DOHH2 (cell line): ENCODE measurements around the gene LAMA3.

Experiments
- H3F3A ChIP-seq: fragments of 200-600 bp; sonication (generic), shearing (Covaris generic); 2 replicates; pipeline ENCODE4 v1.6.0; 2016; ENCODE audit warnings: antibody characterized with exemption, mild to moderate bottlenecking; ENCODE audit not compliant: control insufficient read depth, insufficient read depth
- H3K27ac ChIP-seq: fragments of 200-600 bp; sonication (generic); 2 replicates; pipeline ENCODE4 v1.5.1; 2014; ENCODE audit warnings: low read depth, mild to moderate bottlenecking, low read length, moderate library complexity
- H3K27me3 ChIP-seq: fragments of 200-600 bp; sonication (generic); 2 replicates; pipeline ENCODE4 v1.6.1; 2014; ENCODE audit warnings: mild to moderate bottlenecking, low read length, mixed read lengths; ENCODE audit not compliant: control insufficient read depth
- H3K36me3 ChIP-seq: fragments of 200-600 bp; sonication (generic); 2 replicates; pipeline ENCODE4 v1.6.1; 2014; ENCODE audit warnings: mild to moderate bottlenecking, low read length, moderate library complexity, mixed read lengths; ENCODE audit not compliant: control insufficient read depth
- H3K4me1 ChIP-seq: fragments of 200-600 bp; sonication (generic); 2 replicates; pipeline ENCODE4 v1.6.1; 2014; ENCODE audit warnings: mild to moderate bottlenecking, low read length, mixed read lengths; ENCODE audit not compliant: control insufficient read depth
- H3K4me2 ChIP-seq: fragments of 200-600 bp; sonication (generic); 2 replicates; pipeline ENCODE4 v1.6.0; 2014; ENCODE audit warnings: mild to moderate bottlenecking, low read length, moderate library complexity
- H3K4me3 ChIP-seq: fragments of 200-600 bp; sonication (generic); 2 replicates; pipeline ENCODE4 v1.5.1; 2014; ENCODE audit warnings: mild to moderate bottlenecking, low read length, mixed read lengths
- H3K79me2 ChIP-seq: fragments of 200-600 bp; sonication (generic); 2 replicates; pipeline ENCODE4 v1.6.1; 2014; ENCODE audit warnings: mild to moderate bottlenecking, low read length, mixed read lengths; ENCODE audit not compliant: control insufficient read depth
- H3K9me2 ChIP-seq: fragments of 200-600 bp; sonication (generic); replicated peaks from 2 replicates; pipeline ENCODE4 v1.6.1; 2014; ENCODE audit warnings: mild to moderate bottlenecking, low read length, mixed read lengths; ENCODE audit not compliant: control insufficient read depth
- H3K9me3 ChIP-seq: fragments of 200-600 bp; sonication (generic); 2 replicates; pipeline ENCODE4 v1.6.1; 2014; ENCODE audit warnings: antibody characterized with exemption, low read length, mixed read lengths; ENCODE audit not compliant: control insufficient read depth, insufficient read depth
- H4K20me1 ChIP-seq: fragments of 200-600 bp; sonication (generic); 2 replicates; pipeline ENCODE4 v1.6.0; 2014; ENCODE audit warnings: low read depth, mild to moderate bottlenecking, antibody characterized with exemption, low read length, moderate library complexity; ENCODE audit not compliant: control insufficient read depth, insufficient read depth
- CTCF ChIP-seq: fragments of 200-600 bp; sonication (generic); IDR thresholded peaks from one replicate; pipeline ENCODE4 v1.5.1; 2014; ENCODE audit warnings: antibody characterized with exemption, mild to moderate bottlenecking, low read depth, low read length; ENCODE audit not compliant: poor library complexity, severe bottlenecking
- EZH2phosphoT487 ChIP-seq: fragments of 200-600 bp; sonication (generic); IDR thresholded peaks from 2 replicates; pipeline ENCODE4 v1.6.1; 2017; ENCODE audit warnings: borderline replicate concordance, mild to moderate bottlenecking, antibody characterized with exemption, low read length, moderate library complexity, mixed read lengths

LAMA3 gene

GRCh38 chr18:23816740-23817139 is 127.5 kb downstream of the LAMA3 start:
- Histone ChIP-seq H3K4me1 (no peaks in the 10 kb centered on the region), H3K27ac (no peak overlapping the region), H3K36me3 (no peaks in the 10 kb centered on the region)

GRCh38 chr18:23819001-23819400 is 129.7 kb downstream of the LAMA3 start:
- Histone ChIP-seq H3K4me3 (no peak overlapping the region), H3K9me3 (no peaks in the 10 kb centered on the region), H3K27ac (no peak overlapping the region), H3K79me2 (no peaks in the 10 kb centered on the region), H3K4me2 (no peak overlapping the region), H3F3A (no peaks in the 10 kb centered on the region), H3K4me1 (no peaks in the 10 kb centered on the region), H4K20me1 (no peaks in the 10 kb centered on the region), H3K27me3 (peaks cover 6% of the 10 kb centered on the region; the same call in 1 of the 2 replicates), H3K9me2 (no peaks in the 10 kb centered on the region), H3K36me3 (no peaks in the 10 kb centered on the region)
- TF ChIP-seq EZH2phosphoT487: no peak
- no peak for TF ChIP-seq CTCF

More at GRCh38 chr18:23816740-23817139, 127.5 kb downstream of the LAMA3 start:
- Histone ChIP-seq H3K79me2 (no peaks in the 10 kb centered on the region), H4K20me1 (no peaks in the 10 kb centered on the region), H3K27me3 (peaks cover 6% of the 10 kb centered on the region; the same call in 1 of the 2 replicates), H3K9me3 (no peaks in the 10 kb centered on the region), H3K4me3 (no peak overlapping the region), H3K4me2 (no peak overlapping the region), H3F3A (no peaks in the 10 kb centered on the region), H3K9me2 (no peaks in the 10 kb centered on the region)
- no peak for TF ChIP-seq EZH2phosphoT487
- TF ChIP-seq CTCF: no peak

GRCh38 chr18:23822590-23823385 is 133.5 kb downstream of the LAMA3 start:
- no peak overlapping the region for H3K27ac ChIP-seq

More at GRCh38 chr18:23822590-23823385, 133.5 kb downstream of the LAMA3 start:
- Histone ChIP-seq H3F3A (no peaks in the 10 kb centered on the region), H4K20me1 (no peaks in the 10 kb centered on the region), H3K4me1 (no peaks in the 10 kb centered on the region), H3K4me2 (no peak overlapping the region), H3K9me2 (no peaks in the 10 kb centered on the region), H3K79me2 (no peaks in the 10 kb centered on the region), H3K4me3 (no peak overlapping the region), H3K27me3 (peaks cover 29% of the 10 kb centered on the region), H3K36me3 (no peaks in the 10 kb centered on the region), H3K9me3 (no peaks in the 10 kb centered on the region)
- no peak for TF ChIP-seq EZH2phosphoT487
- TF ChIP-seq CTCF: no peak
